GM12878 (cell line): Measurements from ENCODE around the gene ARL6. TPM values are rescaled to one million over a fixed set of nuclear protein-coding genes. Genes with fewer than 3 reads are reported as not detected.

Experiments
- ATAC-seq: fragments of 200-7000 bp; cut with Tn5 transposase; 3 replicates; pipeline ENCODE4 v1.9.1; 2020; ENCODE audit warnings: mild to moderate bottlenecking, moderate library complexity
- BruUV-seq: library from RNA; stranded (reverse); fragments of 400-500 nt; replicated peaks from 2 replicates; lab custom pipeline; 2021; lab: Mats Ljungman, UMichigan
- CTCF ChIA-PET: fragments of 300-600 bp; sonication (Branson Sonifier 250); formaldehyde crosslinking; extraction: SDS; loops from one replicate; lab custom pipeline; 2021; ENCODE audit warnings: inconsistent platforms; lab: Yijun Ruan, JAX
- POLR2A ChIA-PET: fragments of 350-600 bp; formaldehyde crosslinking; extraction: SDS; loops from one replicate; lab custom pipeline; 2021; ENCODE audit warnings: inconsistent platforms; lab: Charles Lee
- RAD21 ChIA-PET: fragments of 300-600 bp; sonication (Branson Sonifier 250); formaldehyde crosslinking; loops from one replicate; lab custom pipeline; 2023; ENCODE audit warnings: antibody characterized with exemption; ENCODE audit not compliant: unreplicated experiment; lab: Charles Lee
- SMC1A ChIA-PET: fragments of 300-600 bp; sonication (Branson Sonifier 250); formaldehyde crosslinking; loops from one replicate; lab custom pipeline; 2023; ENCODE audit not compliant: unreplicated experiment, uncharacterized antibody; lab: Charles Lee
- DNase-seq: peaks from one replicate; pipeline ENCODE4 v3.0.0-alpha.2; 2011; ENCODE audit warnings: low read depth, low spot score
- FAIRE-seq: peaks from 3 replicates; lab custom pipeline; 2011; peaks lifted over from hg19 to GRCh38; lab: Jason Lieb, UNC
- H2AFZ ChIP-seq: 2 replicates; pipeline ENCODE4 v1.6.0; 2011; ENCODE audit warnings: low read depth, low read length, control low read depth; ENCODE audit not compliant: control insufficient read depth
- H3K27ac ChIP-seq: 2 replicates; pipeline ENCODE4 v1.5.1; 2011; ENCODE audit warnings: control low read depth; ENCODE audit not compliant: control insufficient read depth, insufficient read depth
- H3K27me3 ChIP-seq, 2 experiments: replicated peaks in 1 of 2; 2 replicates each; pipeline versions ENCODE4 v1.6.0 to v1.6.1; 2011; ENCODE audit warnings: low read length in 1 of 2; ENCODE audit not compliant: control insufficient read depth in 2 of 2, insufficient read depth in 2 of 2
- H3K36me3 ChIP-seq, 2 experiments: 2 replicates each; pipeline ENCODE4 v1.5.1; 2011; ENCODE audit warnings: low read length in 1 of 2; ENCODE audit not compliant: control insufficient read depth in 2 of 2, insufficient read depth in 2 of 2
- H3K4me1 ChIP-seq: 2 replicates; pipeline ENCODE4 v1.6.1; 2011; ENCODE audit warnings: mild to moderate bottlenecking, low read length, moderate library complexity, mixed read lengths; ENCODE audit not compliant: control insufficient read depth, insufficient read depth
- H3K4me2 ChIP-seq: 2 replicates; pipeline ENCODE4 v1.6.0; 2011; ENCODE audit warnings: control low read depth; ENCODE audit not compliant: control insufficient read depth, insufficient read depth
- H3K4me3 ChIP-seq: fragments of 200-600 bp; sonication (generic); 2 replicates; pipeline ENCODE4 v1.5.1; 2016
- H3K79me2 ChIP-seq: 2 replicates; pipeline ENCODE4 v1.6.0; 2011; ENCODE audit warnings: low read length; ENCODE audit not compliant: control insufficient read depth, insufficient read depth
- H3K9ac ChIP-seq: 2 replicates; pipeline ENCODE4 v1.8.0; 2011; ENCODE audit warnings: low read length, control low read depth, mixed read lengths; ENCODE audit not compliant: control insufficient read depth, insufficient read depth
- H3K9me3 ChIP-seq: replicated peaks from 3 replicates; pipeline ENCODE4 v1.5.1; 2011; ENCODE audit warnings: mild to moderate bottlenecking, low read length; ENCODE audit not compliant: control insufficient read depth, insufficient read depth
- H4K20me1 ChIP-seq: 2 replicates; pipeline ENCODE4 v1.6.0; 2011; ENCODE audit not compliant: control insufficient read depth, insufficient read depth
- BHLHE40 ChIP-seq, 2 experiments: fragments of 450-650 bp in 1 of 2; IDR thresholded peaks; 2 replicates each; pipeline ENCODE4 v1.6.1; 2011 to 2017; ENCODE audit warnings: low read depth in 2 of 2, borderline replicate concordance in 1 of 2, improper control_type of control experiment in 1 of 2, low read length in 1 of 2, mild to moderate bottlenecking in 1 of 2
- CEBPB ChIP-seq, 2 experiments: fragments of 150-350 bp in 1 of 2; IDR thresholded peaks; 2 replicates each; pipeline ENCODE4 v1.6.1; 2012 to 2014; ENCODE audit warnings: low read depth in 2 of 2, low read length in 2 of 2, borderline replicate concordance in 1 of 2, inconsistent platforms in 1 of 2
- DPF2 ChIP-seq: fragments of 450-650 bp; IDR thresholded peaks from 2 replicates; pipeline ENCODE4 v1.6.1; 2017; ENCODE audit warnings: mild to moderate bottlenecking
- GATAD2B ChIP-seq: fragments of 450-650 bp; conservative IDR thresholded peaks from 2 replicates; pipeline ENCODE4 v1.6.1; 2017; ENCODE audit warnings: low read depth, mild to moderate bottlenecking, moderate library complexity
- HCFC1 ChIP-seq: fragments of 150-350 bp; IDR thresholded peaks from 2 replicates; pipeline ENCODE4 v1.6.1; 2014; ENCODE audit warnings: low read length
- HDAC6 ChIP-seq: fragments of 200-600 bp; sonication (generic); IDR thresholded peaks from one replicate; pipeline ENCODE4 v1.8.0; 2017; ENCODE audit warnings: antibody characterized with exemption; ENCODE audit not compliant: unreplicated experiment
- MTA2 ChIP-seq: fragments of 450-650 bp; IDR thresholded peaks from 2 replicates; pipeline ENCODE4 v1.6.1; 2016; ENCODE audit warnings: low read depth, mild to moderate bottlenecking, moderate library complexity
- MXI1 ChIP-seq: fragments of 150-350 bp; IDR thresholded peaks from 2 replicates; pipeline ENCODE4 v1.6.1; 2011; ENCODE audit warnings: low read depth, mild to moderate bottlenecking, inconsistent platforms, low read length, improper control_type of control experiment
- NFYA ChIP-seq: IDR thresholded peaks from 2 replicates; pipeline ENCODE4 v1.6.1; 2011; ENCODE audit warnings: low read depth, mild to moderate bottlenecking, low read length, improper control_type of control experiment, borderline replicate concordance
- PBX3 ChIP-seq: IDR thresholded peaks from 2 replicates; pipeline ENCODE4 v1.6.1; 2011; ENCODE audit warnings: mild to moderate bottlenecking, low read depth, low read length, moderate library complexity; ENCODE audit not compliant: insufficient replicate concordance
- PKNOX1 ChIP-seq: fragments of 450-650 bp; IDR thresholded peaks from 2 replicates; pipeline ENCODE4 v1.6.1; 2016; ENCODE audit warnings: mild to moderate bottlenecking
- POU2F2 ChIP-seq: IDR thresholded peaks from 3 replicates; pipeline ENCODE4 v1.6.1; 2011; ENCODE audit warnings: low read depth, mild to moderate bottlenecking, low read length, borderline replicate concordance
- RFX5 ChIP-seq: IDR thresholded peaks from 2 replicates; pipeline ENCODE4 v1.6.1; 2011; ENCODE audit warnings: low read depth, low read length, improper control_type of control experiment
- SMAD1 ChIP-seq: fragments of 450-650 bp; IDR thresholded peaks from 2 replicates; pipeline ENCODE4 v1.6.1; 2018; ENCODE audit warnings: mild to moderate bottlenecking, low read depth; ENCODE audit not compliant: partially characterized antibody
- WRNIP1 ChIP-seq: IDR thresholded peaks from 2 replicates; pipeline ENCODE4 v1.6.1; 2011; ENCODE audit warnings: low read depth, low read length, improper control_type of control experiment, borderline replicate concordance
- ZBED1 ChIP-seq: IDR thresholded peaks from 2 replicates; pipeline ENCODE4 v1.6.1; 2016; ENCODE audit warnings: borderline replicate concordance
- ZBTB40 ChIP-seq: fragments of 450-650 bp; IDR thresholded peaks from 2 replicates; pipeline ENCODE4 v1.6.1; 2016; ENCODE audit warnings: mild to moderate bottlenecking, moderate library complexity, borderline replicate concordance
- WGBS: methylation state at CpG from one replicate; pipeline ENCODE4 v1.1.6; 2016; ENCODE audit warnings: low lambda C conversion rate; ENCODE audit not compliant: insufficient replicate concordance, insufficient coverage; ENCODE audit errors: missing lambda C conversion rate; 5-methylcytosine and 5-hydroxymethylcytosine counted together
- in situ Hi-C: fragments of 300-500 bp; cut with MboI; formaldehyde crosslinking; loops from 9 replicates; pipeline ENCODE4 v1.14.3; 2018; ENCODE audit warnings: mixed read lengths
- intact Hi-C: fragments of 100-400 bp; cut with micrococcal nuclease; formaldehyde crosslinking; loops from one replicate; pipeline ENCODE4 v1.14.2; 2022; ENCODE audit not compliant: unreplicated experiment
- polyA plus RNA-seq, 11 experiments: library from polyadenylated mRNA; depleted of rRNA in 4 of 11; unstranded in 6 of 11; stranded (reverse) in 5 of 11; fragments of >200 nt; fragmentation: Nextera tagmentation in 4 of 11; fragmentation: Illumina TruSeq in 1 of 11; extraction: Ambion mirVana in 4 of 11; extraction: Trizol in 1 of 11; gene quantifications; 1 replicate in 1 of 11; 2 replicates in 10 of 11; pipeline versions ENCODE4 v1.2.1 to v1.2.3, GENCODE V29; 2011 to 2016; ENCODE audit warnings: inconsistent platforms in 2 of 11, missing spikeins in 2 of 11, low read depth in 1 of 11
- total RNA-seq, 4 experiments: library from RNA; depleted of rRNA in 3 of 4; stranded (reverse); fragments of >200 nt in 3 of 4; fragmentation: Illumina TruSeq in 1 of 4; extraction: Trizol in 1 of 4; gene quantifications; 2 replicates each; pipeline versions ENCODE4 v1.2.1 to v1.2.3, GENCODE V29; 2013 to 2021

ARL6 gene
- total and polyA plus RNA-seq, 10 of the 15 experiments (the other 5 are each of a cell fraction or from before 2014, with no cell fraction given) = 2.0 to 7.3 (median 4.3) TPM

- TF ChIP-seq ZBTB40 (no peak), SMAD1 (no peak), MTA2 (no peak)
Observed at GRCh38 chr3:97742036-97742435, 22.5 kb upstream of the ARL6 start (continued).

GRCh38 chr3:97744289-97744688 lies 20.3 kb upstream of the ARL6 start:
- Histone ChIP-seq H3K9me3 (no peaks in the 10 kb centered on the region), H3K27ac (no peak overlapping the region), H2AFZ (no peak overlapping the region), H3K4me3 (no peak overlapping the region), H3K27me3 (no peaks in the 10 kb centered on the region), H3K4me1 (no peaks in the 10 kb centered on the region), H3K9ac (no peak overlapping the region), H3K4me2 (no peak overlapping the region), H4K20me1 (no peaks in the 10 kb centered on the region), H3K79me2 (no peaks in the 10 kb centered on the region), H3K36me3 (no peaks in the 10 kb centered on the region)
- DNase-seq = no peak
- in situ Hi-C loops = no loop called here
- ChIA-PET CTCF (interaction anchor here (1.0 kb wide), 1 partner anchor 61 kb away, joined by 3 read pairs; no protein-coding TSS in a partner anchor), RAD21 (no interaction called here), SMC1A (no interaction called here), POLR2A (no interaction called here)
- FAIRE-seq = no peak
- ATAC-seq = no peak
- intact Hi-C loops = no loop called here
- no TSS peak for BruUV-seq
- 12% methylated on average over 3 of the region's 3 CpGs for WGBS
- no peak for TF ChIP-seq DPF2
- no peak for TF ChIP-seq NFYA
- TF ChIP-seq CEBPB (IDR thresholded peaks at IDR 0.05; ENCODE audit: borderline replicate concordance in 1 of 2, low read depth in 2 of 2, low read length in 2 of 2) = no peak
- no peak for TF ChIP-seq ZBED1
- no peak for TF ChIP-seq WRNIP1
- no peak for TF ChIP-seq MXI1
- TF ChIP-seq RFX5 = no peak
- TF ChIP-seq POU2F2 = no peak
- no peak for TF ChIP-seq PKNOX1
- TF ChIP-seq HDAC6 = no peak
- no peak for TF ChIP-seq HCFC1
- TF ChIP-seq PBX3 = no peak
- TF ChIP-seq GATAD2B = no peak
- TF ChIP-seq BHLHE40 (IDR thresholded peaks at IDR 0.05; ENCODE audit: borderline replicate concordance in 1 of 2, low read depth in 2 of 2, low read length in 1 of 2) = no peak
